HG03139 (cell line): Measurements from ENCODE around the gene LRRC8B.
"Not testable (repeated sequence)": the region's sequence is repeated elsewhere in the genome, so short reads cannot be mapped to it uniquely, and the experiment has no call there.

Experiments used
- ATAC-seq: cut with Tn5 transposase; IDR thresholded peaks from one replicate; pipeline ENCODE4 v1.9.1; 2021; ENCODE audit not compliant: unreplicated experiment

Gene LRRC8B

DNA sequence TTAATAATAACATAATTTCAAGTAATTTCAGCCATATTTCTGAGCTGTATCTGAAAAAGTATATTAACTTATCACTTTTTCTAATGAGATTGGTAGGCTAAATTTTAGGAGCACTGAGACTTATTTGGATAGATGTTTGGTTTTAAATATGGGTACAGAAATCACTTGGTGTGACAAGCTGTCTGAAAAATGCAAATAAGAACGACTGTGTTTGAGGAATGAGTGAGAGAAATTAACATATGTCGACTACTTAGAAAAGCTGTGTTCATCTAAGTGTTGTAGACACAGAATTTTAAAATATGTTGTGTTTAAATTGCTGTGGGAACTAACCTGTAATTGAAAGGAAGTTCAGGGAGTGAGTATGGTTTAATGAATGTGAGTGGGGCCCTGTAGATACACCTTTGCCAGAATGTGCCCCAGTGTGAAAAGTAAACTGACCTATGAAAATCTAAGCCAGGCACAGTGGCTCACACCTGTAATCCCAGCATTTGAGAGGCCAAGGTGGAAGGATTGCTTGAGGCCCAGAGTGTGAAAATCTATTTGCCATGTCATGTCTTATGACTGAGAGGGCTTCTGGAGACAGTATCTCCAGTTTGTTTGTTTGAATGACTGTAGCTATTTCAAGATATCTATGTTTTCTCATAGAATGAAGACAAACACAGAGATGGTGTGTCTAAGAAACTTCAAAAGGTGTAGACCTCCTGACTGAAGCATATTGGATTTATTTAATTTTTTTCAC lies 54.5 kb downstream of the LRRC8B start:
- ATAC-seq: no peak

DNA sequence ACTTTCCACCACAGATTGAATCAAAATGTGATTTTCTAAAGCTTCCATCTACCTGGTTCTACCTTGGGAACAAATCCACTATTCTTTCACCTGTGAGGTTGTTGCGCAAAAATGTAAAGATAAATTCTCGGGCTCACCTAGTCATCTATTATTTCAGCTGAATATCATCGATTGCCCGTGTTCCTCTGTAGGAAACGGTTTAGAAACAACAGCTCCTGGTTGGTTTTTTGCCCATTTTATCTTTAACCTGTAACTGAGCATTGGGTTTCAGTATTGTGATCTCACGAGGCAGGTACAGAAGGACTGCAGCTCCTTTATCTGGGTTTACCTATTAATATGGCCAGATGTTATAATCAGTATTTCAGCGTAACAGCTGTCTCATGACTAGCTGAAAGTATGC lies 55.4 kb downstream of the LRRC8B start:
- no peak for ATAC-seq

DNA sequence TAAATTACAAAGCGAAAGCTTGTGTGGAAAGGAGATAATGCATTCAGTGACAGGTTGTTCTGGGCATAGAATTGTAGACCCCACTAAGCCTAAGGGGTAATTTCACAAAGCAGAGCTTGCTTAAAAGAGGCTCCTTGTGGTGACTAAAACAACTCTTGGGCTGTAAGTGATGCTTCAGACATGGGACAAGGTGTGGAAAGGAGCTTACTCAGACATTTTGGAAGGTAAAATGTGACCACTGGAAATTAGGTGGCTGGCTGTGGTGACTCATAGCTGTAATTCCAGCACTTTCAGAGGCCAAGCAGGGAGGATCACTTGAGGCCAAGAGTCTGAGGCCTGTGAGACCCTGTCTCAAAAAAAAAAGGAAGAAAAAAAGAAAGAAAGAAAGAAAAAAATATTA lies 57.2 kb downstream of the LRRC8B start:
- no peak for ATAC-seq

DNA sequence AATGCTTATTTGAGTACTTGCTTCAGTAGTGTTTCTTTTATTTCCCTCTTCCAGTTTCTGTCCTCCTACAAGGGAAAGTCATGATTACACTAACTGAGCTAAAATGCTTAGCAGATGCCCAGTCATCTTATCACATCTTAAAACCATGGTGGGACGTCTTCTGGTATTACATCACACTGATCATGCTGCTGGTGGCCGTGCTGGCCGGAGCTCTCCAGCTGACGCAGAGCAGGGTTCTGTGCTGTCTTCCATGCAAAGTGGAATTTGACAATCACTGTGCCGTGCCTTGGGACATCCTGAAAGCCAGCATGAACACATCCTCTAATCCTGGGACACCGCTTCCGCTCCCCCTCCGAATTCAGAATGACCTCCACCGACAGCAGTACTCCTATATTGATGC lies 57.9 kb downstream of the LRRC8B start:
- no peak for ATAC-seq

DNA sequence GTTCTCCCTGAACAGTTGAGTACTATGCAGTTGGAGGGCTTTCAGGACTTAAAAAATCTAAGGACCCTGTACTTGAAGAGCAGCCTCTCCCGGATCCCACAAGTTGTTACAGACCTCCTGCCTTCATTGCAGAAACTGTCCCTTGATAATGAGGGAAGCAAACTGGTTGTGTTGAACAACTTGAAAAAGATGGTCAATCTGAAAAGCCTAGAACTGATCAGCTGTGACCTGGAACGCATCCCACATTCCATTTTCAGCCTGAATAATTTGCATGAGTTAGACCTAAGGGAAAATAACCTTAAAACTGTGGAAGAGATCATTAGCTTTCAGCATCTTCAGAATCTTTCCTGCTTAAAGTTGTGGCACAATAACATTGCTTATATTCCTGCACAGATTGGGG lies 59.6 kb downstream of the LRRC8B start:
- ATAC-seq: no peak

DNA sequence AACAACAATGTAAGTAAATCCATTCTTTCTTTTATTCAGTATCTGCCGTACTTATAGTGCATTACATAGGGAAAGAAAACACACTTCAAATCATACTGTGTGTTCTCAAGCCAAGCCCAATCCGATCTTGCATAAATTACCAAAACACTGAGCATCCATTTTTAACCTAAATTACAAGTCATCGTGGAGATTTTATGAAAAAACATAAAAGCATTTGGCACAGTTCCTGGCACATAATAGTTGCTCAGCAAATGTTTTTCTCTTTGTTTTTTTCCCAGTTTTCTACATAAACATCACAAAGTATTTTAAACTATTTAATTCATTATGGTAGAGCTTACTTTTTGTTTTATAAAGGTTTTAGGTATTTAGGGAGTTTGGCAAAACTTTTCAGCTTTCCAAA lies 60.2 kb downstream of the LRRC8B start:
- ATAC-seq: no peak

DNA sequence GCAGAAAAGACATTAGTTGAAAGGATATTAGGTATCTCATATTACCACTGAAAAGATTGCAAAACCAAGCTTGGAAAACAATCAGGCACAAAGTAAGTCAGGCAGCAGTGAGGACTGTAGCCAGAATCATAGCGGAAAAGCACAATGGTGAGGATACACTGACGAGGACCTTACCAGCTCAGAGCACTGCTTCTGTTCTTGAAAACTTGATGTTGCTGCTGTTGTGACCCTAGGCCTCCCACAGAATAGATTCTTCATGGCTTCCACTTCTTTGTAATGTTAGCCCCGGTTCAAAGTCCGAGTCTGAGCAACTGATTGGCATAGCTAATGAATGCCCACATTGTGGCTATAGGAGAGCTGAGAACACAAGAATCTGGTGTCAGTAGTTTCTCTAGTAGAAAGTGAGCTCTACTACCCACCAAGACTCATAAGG lies 63.1 kb downstream of the LRRC8B start:
- no peak for ATAC-seq

DNA sequence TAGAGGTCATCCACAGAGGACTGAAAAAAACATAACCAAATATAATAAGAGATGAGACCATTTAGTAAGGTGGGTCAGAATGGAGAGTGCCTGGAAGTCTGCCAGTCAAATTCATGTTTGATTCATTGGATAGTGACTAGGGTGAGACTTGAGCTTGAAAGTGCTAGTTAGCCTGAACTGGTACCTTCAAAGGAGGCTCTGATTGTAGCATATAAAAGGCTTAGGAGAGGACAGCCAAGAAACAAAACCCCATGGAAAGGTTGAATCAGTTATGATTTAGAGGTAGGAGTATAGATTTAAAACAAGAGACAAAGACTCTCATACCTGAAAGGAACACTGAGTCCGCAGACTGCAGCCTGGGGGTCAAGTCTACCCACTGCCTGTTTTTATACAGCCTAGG lies 63.9 kb downstream of the LRRC8B start:
- no peak for ATAC-seq

DNA sequence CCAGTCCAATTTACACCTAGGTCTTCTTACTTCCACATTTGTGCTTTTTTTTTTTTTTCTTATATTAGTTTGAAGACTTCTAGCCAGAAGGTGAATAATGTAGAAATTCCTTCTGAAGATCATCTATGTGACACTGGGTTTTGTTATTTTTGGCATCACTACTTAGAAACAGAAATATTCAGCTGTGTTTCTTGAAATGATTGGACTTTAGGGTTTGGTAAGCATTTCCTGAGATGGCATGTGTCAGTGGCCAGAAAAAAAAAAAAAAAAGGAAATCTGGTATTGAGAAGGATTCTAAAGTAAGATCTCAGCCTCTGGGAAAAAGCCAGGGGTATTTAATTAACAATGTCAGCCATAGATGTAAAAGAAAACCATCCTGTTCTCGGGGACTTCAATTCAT lies 64.9 kb downstream of the LRRC8B start:
- no peak for ATAC-seq

DNA sequence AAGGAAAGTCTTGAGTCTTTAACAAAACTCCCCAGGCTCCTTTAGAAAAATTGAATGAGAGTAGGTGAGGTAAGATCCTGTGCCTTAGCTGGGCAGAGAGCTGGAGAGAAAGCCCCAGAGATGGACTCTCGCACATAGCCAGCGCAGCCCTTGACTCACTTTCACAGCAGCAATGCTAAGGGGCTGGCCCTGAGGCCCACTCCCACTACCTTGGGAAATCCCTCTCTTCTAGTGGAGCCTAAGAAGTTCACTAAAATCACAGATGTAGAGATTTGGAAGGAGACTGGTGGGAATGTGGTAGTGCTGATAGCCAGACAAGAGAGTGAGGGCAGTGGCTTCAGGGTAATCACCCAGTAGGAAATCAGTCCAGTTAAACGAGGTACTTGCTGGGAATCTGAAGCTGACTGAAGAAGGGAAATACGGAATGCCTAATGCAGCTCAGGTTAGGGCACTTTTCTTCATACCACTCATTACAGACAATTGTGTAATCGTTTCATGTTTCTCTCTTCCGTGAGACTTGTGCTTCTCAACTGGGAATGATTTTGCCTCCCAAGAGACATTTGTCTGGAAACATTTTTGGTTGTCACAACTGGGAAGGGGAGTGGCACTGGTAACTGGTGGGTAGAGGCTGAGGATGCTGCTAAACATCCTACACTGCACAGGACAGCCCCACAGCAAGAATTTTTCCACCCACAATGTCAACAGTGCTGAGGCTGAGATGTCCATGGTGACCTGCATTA lies 65.9 kb downstream of the LRRC8B start:
- no peak for ATAC-seq

DNA sequence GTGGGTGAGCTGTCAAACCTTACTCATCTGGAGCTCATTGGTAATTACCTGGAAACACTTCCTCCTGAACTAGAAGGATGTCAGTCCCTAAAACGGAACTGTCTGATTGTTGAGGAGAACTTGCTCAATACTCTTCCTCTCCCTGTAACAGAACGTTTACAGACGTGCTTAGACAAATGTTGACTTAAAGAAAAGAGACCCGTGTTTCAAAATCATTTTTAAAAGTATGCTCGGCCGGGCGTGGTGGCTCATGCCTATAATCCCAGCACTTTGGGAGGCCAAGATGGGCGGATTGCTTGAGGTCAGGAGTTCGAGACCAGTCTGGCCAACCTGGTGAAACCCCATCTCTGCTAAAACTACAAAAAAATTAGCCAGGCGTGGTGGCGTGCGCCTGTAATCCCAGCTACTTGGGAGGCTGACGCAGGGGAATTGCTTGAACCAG lies 68.3 kb downstream of the LRRC8B start:
- not testable (repeated sequence) for ATAC-seq

DNA sequence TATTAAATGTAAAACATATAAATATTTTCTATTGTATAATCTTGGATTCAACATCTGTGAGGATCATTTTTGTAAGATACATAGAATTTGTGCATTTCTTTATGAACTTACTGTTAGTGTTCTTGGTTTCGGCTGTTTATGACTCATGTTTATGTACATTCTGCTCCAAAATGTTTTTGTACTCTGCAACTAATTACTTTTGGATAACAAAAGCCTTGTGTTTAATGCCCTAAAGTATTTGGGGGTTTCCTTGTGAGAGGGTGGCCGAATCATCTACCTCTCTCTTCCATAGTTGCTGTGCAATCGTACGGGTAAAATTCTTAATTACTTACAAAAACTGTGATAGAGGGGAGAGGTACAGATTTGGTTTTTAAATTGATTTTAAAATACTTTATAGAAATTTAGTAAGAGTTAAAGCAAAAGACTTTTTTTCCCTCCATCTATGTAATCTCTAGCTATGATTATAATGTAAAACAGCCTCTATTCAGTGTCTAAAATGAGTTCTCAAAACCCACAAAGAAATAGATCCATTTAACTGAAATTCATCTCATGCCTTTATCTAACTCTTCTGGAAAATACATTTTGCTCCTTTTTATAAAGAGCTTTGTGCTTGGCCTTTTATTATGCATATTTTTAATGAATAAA lies 69.6 kb downstream of the LRRC8B start:
- no peak for ATAC-seq

DNA sequence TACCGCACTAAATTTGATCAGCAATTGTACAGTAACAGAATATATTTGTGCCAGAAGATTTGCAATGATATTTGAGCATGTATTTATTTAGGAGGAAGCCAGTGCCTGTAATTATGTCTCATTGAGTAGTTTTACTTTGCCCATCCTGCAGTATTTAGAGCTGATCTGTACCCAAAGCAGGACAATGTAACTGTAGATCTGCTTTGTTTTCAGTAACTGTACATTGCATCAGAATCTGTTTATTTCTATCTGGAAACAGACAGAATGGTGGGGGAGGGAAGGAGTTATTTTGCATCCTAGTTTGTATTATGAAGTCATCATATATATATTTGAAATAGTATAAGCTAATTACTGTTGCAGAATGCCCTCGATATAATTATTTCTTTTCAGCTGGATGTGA lies 72.1 kb downstream of the LRRC8B start:
- ATAC-seq: no peak

DNA sequence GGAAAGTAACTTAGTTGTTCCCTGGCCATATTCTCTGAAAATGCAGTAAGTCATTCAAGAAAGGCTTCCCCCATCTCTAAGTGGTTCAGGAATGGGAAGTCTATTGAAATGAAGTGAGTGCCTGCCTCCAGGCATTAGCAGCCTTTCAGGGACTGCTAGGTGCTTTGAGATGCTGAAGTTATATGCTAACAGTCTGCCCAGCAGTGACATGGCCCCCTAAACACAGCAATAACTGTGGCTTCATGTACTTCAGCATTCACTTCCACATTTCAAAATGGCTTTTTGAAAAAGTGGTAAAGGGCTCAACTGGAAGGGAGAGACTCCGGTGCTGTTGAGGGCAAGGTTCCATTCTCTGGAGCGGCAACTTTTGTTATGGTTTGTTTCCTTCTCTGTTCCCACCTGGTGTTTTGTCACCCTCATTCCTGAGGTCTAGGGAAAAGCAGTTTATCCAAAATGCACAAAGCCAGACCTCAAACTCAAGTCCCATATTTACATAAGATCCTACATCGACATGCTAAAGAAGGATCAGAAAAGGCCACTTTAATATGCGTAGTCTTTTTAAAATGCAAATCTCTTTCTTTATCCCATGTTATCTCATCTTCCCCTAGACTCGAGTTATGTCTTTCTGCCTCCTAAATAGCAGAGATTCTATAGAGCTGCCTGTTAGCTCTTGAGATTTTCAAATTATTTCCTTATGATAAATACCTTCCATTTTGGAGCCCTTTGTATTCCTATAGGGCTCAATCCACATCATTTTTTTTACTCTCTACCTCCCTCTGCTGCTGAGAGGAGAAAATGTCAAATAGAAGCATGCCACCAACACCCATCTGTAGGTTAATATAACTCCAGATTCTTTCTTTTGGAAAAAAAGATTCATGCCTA lies 74.1 kb downstream of the LRRC8B start:
- no peak for ATAC-seq

DNA sequence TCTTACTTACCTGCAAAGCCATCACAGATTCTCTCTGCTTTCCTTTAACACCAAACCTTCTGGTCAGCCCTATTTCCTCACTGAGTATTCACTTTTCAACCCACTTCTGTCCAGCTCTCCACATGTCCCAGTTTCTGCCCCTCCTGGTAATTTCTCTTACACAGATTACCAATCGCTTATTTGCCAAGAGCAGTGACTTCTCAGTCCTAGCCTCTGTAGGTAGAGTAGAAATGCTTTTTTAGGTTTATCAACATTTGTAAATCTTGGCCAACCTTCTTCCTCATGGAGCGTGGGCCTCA lies 74.7 kb downstream of the LRRC8B start:
- ATAC-seq: no peak

DNA sequence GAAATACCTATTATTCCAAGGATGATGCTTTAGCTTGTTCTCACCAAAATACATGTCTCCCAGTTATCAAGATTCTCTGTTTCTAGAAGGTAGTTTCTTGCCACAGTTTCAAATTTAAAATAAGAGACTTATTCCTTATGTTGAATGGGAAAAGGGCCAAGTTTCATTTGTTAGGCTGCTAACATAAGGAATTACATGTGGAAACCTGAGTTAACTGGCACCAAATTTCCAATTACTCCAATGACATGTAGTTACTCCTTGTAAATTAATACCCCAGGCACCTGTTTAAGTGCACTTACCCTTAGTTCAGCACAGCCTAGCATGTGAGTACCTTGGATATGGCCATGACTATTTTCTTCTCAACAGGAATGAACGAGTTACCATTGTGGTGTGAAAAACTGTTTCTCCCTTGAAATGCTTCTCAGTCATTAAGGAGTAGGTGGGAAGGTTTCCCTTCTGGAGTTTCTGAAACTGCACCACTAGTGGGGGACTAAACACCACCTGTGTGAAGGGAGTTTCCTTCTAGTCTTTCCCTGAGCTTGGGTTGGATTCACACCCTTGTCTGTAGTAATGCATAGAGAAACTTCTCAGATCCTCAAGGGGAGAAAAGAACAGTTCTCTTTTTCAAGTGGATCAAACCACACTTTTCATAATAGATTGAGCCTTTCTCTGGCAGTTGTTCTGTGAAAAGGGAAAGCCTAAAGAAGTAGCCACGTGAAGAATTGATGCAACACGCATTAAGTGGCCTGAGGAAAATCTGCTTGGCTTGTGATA lies 76.0 kb downstream of the LRRC8B start:
- ATAC-seq: no peak

DNA sequence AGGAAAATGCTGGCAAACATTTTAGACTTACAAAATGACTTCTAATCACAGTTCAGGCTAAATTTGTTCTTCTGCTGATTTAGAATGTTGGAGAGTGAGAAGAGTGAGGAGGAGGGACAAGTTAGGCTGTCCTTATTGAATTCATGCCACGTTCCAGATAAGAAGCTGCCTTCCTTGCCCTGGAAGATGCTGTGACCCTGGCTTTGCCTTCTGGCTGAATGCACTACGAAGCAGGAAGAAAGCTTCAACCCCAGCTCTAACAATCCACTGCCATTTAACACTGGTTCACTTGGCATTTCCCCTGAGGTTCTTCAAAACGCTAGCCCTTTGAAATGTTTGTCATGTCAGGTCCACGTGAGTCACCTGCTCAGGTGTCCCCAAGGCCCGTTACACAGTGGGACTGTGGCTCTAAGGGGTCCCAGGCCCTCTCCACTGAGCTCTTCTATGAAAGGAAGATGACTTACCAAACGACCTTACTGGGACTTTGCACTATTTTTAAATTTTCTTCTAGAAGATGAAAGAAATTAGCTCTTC lies 78.3 kb downstream of the LRRC8B start:
- ATAC-seq: no peak

DNA sequence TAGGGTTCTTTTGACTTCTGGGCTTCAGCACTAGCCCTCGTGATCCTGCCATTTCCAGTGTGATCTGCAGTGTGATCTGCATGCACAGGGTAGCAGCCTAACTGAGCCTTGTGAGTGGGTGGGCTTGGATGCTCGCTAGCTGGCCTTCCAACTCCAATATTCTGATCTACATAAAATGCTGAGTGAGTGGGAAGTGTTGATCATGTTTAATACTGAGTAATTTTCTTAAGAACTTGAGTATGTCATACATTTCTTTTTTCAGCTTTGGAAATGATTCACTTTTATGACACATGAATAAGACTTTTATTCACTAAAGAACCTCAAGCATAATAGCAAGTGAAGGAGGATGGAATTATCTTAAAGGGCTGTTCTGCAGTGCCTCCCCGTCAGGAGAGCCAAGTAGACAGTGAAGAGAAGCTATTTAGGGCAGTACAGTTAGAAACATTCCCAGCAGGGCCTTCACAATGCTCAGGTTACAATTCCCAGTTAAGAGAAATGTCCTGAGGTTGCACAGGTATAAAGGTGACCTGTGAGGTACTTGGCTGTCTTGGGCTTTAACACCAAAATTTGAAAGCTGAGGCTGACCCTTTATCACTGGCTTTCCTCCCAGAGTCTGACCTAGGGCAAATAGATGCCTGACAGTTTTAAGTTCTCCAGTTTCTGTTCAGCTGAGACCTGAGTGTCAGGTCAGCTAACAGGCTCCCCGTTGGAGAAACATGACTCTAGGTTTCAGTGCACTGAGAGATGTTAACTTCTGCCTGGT lies 79.2 kb downstream of the LRRC8B start:
- ATAC-seq: no peak

DNA sequence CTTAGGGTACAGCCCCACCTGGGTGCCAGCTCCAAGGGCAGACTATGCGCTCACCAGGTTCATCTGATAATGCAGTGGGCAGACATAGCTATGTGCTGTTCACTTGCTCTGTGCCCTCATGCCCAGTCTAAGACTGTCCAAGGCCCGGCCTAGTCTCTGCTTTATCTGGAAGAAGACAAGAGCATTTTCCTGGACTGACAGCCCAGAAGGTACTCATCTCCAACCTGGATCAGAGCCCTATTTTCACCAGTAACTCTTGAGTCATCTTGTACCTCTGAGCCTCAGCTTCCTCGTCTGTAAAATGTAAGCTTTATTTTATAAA lies 79.7 kb downstream of the LRRC8B start:
- no peak for ATAC-seq

DNA sequence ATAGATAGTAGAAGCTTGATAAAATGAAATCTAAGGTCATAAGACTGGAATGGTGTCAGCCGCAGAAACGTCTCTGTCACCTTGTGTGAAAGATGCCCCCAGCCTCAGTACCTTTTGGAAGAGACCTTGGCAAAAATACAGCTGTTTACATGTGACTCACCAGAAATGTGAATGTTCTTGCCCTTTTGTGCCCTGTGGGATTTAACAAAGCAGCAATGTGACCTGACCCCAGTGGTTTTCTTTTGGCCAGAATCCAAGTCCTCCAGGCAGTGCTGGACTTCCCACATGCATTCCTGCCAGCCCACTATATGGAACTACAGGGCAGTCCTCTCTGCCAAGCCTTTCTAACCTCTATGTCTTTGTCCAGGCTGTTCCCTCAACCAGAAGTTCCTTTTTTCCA lies 81.1 kb downstream of the LRRC8B start:
- no peak for ATAC-seq
